CD4-positive, alpha-beta T cell treated with Interleukin-12 subunit alpha and Interleukin-12 subunit beta, for 1 hour (primary cell): ENCODE data around the gene CLK1.
A peak's percentile ranks its signal among the peaks of the same experiment; 100 is the strongest.
"Not testable (repeated sequence)": the region's sequence is repeated elsewhere in the genome, so short reads cannot be mapped to it uniquely, and the experiment has no call there.

Experiments used
- DNase-seq: peaks from one replicate; pipeline ENCODE4 v3.0.0-alpha.2; 2020

CLK1 gene

GRCh38 chr2:200851398-200852248 lies 12.8 kb downstream of the CLK1 start:
- no peak for DNase-seq

DNA sequence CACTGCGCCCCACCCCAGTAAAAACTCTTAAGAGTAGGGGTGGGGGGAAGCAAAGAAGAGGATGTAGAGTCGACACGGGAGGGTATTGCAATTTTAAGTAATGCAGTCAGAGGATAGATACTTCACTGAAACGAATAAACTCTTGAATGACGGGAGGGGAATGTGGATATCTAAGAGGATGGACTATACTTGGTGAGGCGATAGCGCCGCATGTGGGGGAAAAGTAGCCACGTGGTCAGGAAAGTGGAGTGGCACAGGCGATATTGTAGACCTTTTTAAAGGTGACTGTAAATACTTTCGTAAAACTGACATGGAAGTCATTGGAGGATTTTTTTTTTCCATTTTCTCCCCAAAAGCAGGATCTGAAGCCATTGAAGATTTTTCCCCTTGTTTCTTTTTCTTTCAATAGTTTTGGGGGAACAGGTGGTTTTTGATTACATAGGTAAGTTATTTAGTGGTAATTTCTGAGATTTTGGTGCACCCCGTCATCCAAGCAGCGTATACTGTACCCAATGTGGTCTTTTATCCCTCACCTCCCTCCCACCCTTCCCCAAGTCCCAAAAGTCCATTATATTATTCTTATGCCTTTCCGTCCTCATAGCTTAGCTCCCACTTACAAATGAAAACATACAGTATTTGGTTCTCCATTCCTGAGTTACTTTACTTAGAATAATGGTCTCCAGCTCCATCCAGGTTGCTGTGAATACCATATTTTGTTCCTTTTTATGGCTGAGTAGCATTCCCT lies 13.8 kb downstream of the CLK1 start:
- no peak for DNase-seq

GRCh38 chr2:200847939-200848338 lies 16.5 kb downstream of the CLK1 start:
- DNase-seq = no peak

- DNase-seq = no peak
Measured at GRCh38 chr2:200847269-200847668, 17.2 kb downstream of the CLK1 start.

GRCh38 chr2:200845669-200846325 lies 18.7 kb downstream of the CLK1 start:
- no peak for DNase-seq

- no peak for DNase-seq
Measured at GRCh38 chr2:200845194-200845593, 19.3 kb downstream of the CLK1 start.

GRCh38 chr2:200843993-200844948 lies 20.2 kb downstream of the CLK1 start:
- DNase-seq = no peak

- no peak for DNase-seq
Measured at GRCh38 chr2:200839513-200839912, 24.9 kb downstream of the CLK1 start.

- DNase-seq = no peak
Measured at GRCh38 chr2:200834701-200835100, 29.8 kb downstream of the CLK1 start.

- no peak for DNase-seq
Measured at GRCh38 chr2:200829258-200829655, 35.2 kb downstream of the CLK1 start.

DNA sequence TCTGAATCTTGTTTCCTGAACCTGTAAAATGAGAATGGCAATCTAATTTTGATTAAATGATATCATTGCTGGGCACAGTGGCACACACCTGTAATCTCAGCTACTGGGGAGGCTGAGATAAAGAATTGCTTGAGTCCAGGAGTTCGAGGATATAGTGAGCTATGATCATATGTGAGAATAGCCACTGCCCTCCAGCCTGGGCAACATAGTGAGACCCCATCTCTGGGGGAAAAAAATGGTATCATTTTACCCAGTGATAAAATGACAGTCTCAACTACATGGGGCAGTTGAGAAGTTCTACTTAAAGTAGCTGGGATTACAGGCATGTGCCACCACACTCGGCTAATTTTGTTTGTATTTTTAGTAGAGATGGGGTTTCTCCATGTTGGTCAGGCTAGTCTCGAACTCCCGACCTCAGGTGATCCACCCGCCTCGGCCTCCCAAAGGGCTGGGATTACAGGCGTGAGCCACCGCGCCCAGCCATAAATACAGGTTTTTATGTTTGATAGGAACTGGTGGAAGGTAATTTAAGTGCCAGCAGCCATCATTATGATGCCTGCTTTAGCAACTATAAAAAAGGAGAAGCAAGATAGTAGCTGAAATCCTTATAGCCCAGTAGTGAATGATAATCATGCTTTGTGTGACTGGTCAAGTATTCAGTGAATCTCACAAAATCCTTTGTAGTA lies 35.7 kb downstream of the CLK1 start:
- no peak for DNase-seq

GRCh38 chr2:200828104-200828503 lies 36.4 kb downstream of the CLK1 start:
- no peak for DNase-seq

- DNase-seq = no peak
Measured at GRCh38 chr2:200821686-200822245, 42.7 kb downstream of the CLK1 start.

DNA sequence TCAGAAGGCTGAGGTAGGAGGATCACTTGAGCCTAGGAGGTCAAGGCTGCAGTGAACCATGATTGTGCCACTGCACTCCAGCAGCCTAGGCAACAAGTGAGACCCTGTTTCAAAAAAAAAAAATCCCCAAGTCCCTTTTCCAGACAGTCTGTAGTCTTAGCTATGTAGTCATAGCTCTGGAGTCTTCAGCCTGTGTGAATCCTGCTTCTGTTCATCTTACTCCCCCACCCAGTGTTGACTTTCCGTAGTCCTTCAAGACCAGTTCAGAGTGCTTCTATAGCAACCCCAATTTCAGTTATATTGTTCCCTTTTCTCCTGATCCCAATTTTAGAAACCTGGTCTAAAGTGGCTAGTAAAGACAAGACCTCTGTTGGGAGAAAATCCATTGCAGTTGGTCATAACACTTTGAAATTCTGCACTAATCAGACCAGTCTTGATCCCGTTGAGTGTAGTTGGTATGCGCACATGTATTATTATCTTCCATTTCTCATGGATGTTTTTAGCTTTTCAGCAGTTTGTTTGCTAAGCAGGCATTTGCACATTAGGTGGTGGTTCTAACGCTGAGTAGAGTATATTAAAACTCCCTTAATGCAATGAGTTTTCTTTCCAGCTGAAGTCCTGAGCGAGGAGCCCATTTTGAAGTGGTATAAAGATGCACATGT lies 43.8 kb downstream of the CLK1 start:
- no peak for DNase-seq

DNA sequence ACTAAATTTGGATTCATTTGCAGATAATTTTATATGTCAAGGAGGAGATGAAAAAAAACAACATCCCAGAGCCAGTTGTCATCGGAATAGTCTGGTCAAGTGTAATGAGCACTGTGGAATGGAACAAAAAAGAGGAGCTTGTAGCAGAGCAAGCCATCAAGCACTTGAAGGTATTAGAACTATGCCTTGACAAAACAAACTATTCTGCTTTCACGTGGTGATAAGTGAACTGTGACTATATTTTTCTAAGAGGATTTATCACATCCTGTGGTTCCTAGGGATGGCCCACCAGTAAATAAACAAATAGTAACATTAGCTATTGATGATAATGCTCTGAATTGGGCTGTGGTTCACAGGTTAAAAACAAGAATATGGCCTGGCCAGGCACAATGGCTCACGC lies 45.7 kb downstream of the CLK1 start:
- not testable (repeated sequence) for DNase-seq

- DNase-seq = no peak
Measured at GRCh38 chr2:200814917-200815316, 49.5 kb downstream of the CLK1 start.

DNA sequence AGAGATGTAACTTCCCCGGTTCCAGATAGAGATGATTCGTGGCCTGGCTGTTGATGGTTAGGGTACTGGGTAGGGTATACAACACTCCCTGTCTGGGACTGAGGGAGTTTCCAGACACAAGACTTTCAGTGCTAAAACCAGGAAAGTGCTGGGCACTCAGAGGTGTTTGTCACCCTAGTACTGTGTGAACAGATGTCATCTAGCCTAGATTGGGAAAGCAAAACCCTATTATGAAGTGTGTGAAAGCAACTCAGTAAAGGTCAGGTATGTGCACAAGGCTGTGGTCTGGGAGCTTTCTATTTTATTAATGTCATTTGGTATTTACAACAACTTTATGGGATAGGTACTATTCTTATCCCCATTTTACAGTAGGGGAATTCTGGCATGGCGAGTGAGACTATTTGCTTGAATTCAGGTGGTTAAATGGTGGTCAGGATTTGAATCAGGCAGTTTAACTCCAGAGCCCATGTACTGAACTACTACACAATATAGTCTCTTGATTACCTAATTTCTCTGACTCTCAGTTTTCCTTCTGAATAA lies 50.1 kb downstream of the CLK1 start:
- peak; percentile 34 for DNase-seq

- peak; percentile 75 for DNase-seq
Measured at GRCh38 chr2:200812122-200813022, 52.1 kb downstream of the CLK1 start.

GRCh38 chr2:200811333-200812121 lies 52.9 kb downstream of the CLK1 start, which contains the start of gene BZW1:
TSS of gene BZW1 (plus strand) at chr2:200811910. CDS start at chr2:200813218, 1,308 bp downstream.
- DNase-seq = peak; percentile 98
